ENCODE results near the gene OR10A6. TPM values are rescaled to one million over a fixed set of nuclear protein-coding genes. Genes with fewer than 3 reads are reported as not detected.

The OR10A6 gene
- total RNA-seq, 3 donors from 2014 or later (not counting 1 experiment from before 2014, with no cell fraction given): not detected

- WGBS (ENCODE audit: insufficient coverage): 47% methylated on average over 3 of the region's 3 CpGs
- no peaks in the 10 kb centered on the region for H3K9me3 ChIP-seq (ENCODE audit: control insufficient read depth, insufficient read depth, low read length)
- no peak for TF ChIP-seq CTCF (IDR thresholded peaks at IDR 0.05)
- H3K4me3 ChIP-seq (ENCODE audit: low read length): no peak overlapping the region
- DNase-seq (no peak), ATAC-seq (no peak)
- H3K27ac Mint-ChIP-seq: no peak overlapping the region
- H3K36me3 Mint-ChIP-seq: no peaks in the 10 kb centered on the region
- H3K27me3 Mint-ChIP-seq (ENCODE audit: low read depth in 2 of 2): peaks cover 2 to 35% of the 10 kb centered on the region in 2 donors
- no peaks in the 10 kb centered on the region for H3K27me3 ChIP-seq (ENCODE audit: control insufficient read depth, insufficient read depth, low read length)
- intact Hi-C loops (cut with micrococcal nuclease): no loop called here
- no peaks in the 10 kb centered on the region for H3K9me3 Mint-ChIP-seq
- no peaks in the 10 kb centered on the region for H3K36me3 ChIP-seq (ENCODE audit: control insufficient read depth, insufficient read depth, low read length)
- H3K4me1 ChIP-seq (ENCODE audit: control insufficient read depth, insufficient read depth, low read length): no peaks in the 10 kb centered on the region
- no peaks in the 10 kb centered on the region for H3K4me1 Mint-ChIP-seq
- H3K4me3 Mint-ChIP-seq: no peak overlapping the region
- H3K27ac ChIP-seq (ENCODE audit: low read length): no peak overlapping the region
Observed at GRCh38 chr11:7905961-7906429, 25.1 kb downstream of the OR10A6 start.

GRCh38 chr11:7905549-7905948 is 25.5 kb downstream of the OR10A6 start:
- H3K27me3 Mint-ChIP-seq (ENCODE audit: low read depth in 2 of 2): peaks cover 2 to 35% of the 10 kb centered on the region in 2 donors
- no peak overlapping the region for H3K4me3 Mint-ChIP-seq
- H3K36me3 Mint-ChIP-seq: no peaks in the 10 kb centered on the region

GRCh38 chr11:7904917-7905316 is 26.2 kb downstream of the OR10A6 start:
- no peaks in the 10 kb centered on the region for H3K4me1 Mint-ChIP-seq
- DNase-seq: no peak
- TF ChIP-seq CTCF (IDR thresholded peaks at IDR 0.05): no peak
- Histone ChIP-seq H3K27me3 (ENCODE audit: control insufficient read depth, insufficient read depth, low read length) (no peaks in the 10 kb centered on the region), H3K4me1 (ENCODE audit: control insufficient read depth, insufficient read depth, low read length) (no peaks in the 10 kb centered on the region), H3K9me3 (ENCODE audit: control insufficient read depth, insufficient read depth, low read length) (no peaks in the 10 kb centered on the region), H3K4me3 (ENCODE audit: low read length) (no peak overlapping the region), H3K36me3 (ENCODE audit: control insufficient read depth, insufficient read depth, low read length) (no peaks in the 10 kb centered on the region), H3K27ac (ENCODE audit: low read length) (no peak overlapping the region)
- H3K36me3 Mint-ChIP-seq: no peaks in the 10 kb centered on the region
- 92% methylated on average over 3 of the region's 3 CpGs for WGBS (ENCODE audit: insufficient coverage)
- no peak overlapping the region for H3K4me3 Mint-ChIP-seq
- H3K9me3 Mint-ChIP-seq: no peaks in the 10 kb centered on the region
- no peak for ATAC-seq
- intact Hi-C loops (cut with micrococcal nuclease): no loop called here
- H3K27me3 Mint-ChIP-seq (ENCODE audit: low read depth in 2 of 2): peaks cover 2 to 35% of the 10 kb centered on the region in 2 donors
- H3K27ac Mint-ChIP-seq: no peak overlapping the region

More at GRCh38 chr11:7905549-7905948, 25.5 kb downstream of the OR10A6 start:
- 74% methylated on average over 9 of the region's 9 CpGs for WGBS (ENCODE audit: insufficient coverage)
- Histone ChIP-seq H3K27me3 (ENCODE audit: control insufficient read depth, insufficient read depth, low read length) (no peaks in the 10 kb centered on the region), H3K27ac (ENCODE audit: low read length) (no peak overlapping the region), H3K9me3 (ENCODE audit: control insufficient read depth, insufficient read depth, low read length) (no peaks in the 10 kb centered on the region), H3K4me3 (ENCODE audit: low read length) (no peak overlapping the region), H3K36me3 (ENCODE audit: control insufficient read depth, insufficient read depth, low read length) (no peaks in the 10 kb centered on the region), H3K4me1 (ENCODE audit: control insufficient read depth, insufficient read depth, low read length) (no peaks in the 10 kb centered on the region)
- H3K27ac Mint-ChIP-seq: no peak overlapping the region
- intact Hi-C loops (cut with micrococcal nuclease): no loop called here
- ATAC-seq (no peak), DNase-seq (no peak)
- no peaks in the 10 kb centered on the region for H3K9me3 Mint-ChIP-seq
- no peaks in the 10 kb centered on the region for H3K4me1 Mint-ChIP-seq
- no peak for TF ChIP-seq CTCF (IDR thresholded peaks at IDR 0.05)

- DNase-seq (no peak), ATAC-seq (no peak)
- Histone ChIP-seq H3K4me1 (ENCODE audit: control insufficient read depth, insufficient read depth, low read length) (no peaks in the 10 kb centered on the region), H3K27me3 (ENCODE audit: control insufficient read depth, insufficient read depth, low read length) (no peaks in the 10 kb centered on the region), H3K9me3 (ENCODE audit: control insufficient read depth, insufficient read depth, low read length) (no peaks in the 10 kb centered on the region), H3K27ac (ENCODE audit: low read length) (no peak overlapping the region), H3K4me3 (ENCODE audit: low read length) (no peak overlapping the region), H3K36me3 (ENCODE audit: control insufficient read depth, insufficient read depth, low read length) (no peaks in the 10 kb centered on the region)
- Mint-ChIP-seq H3K27me3 (ENCODE audit: low read depth in 2 of 2) (peaks cover 5 to 34% of the 10 kb centered on the region in 2 donors), H3K9me3 (no peaks in the 10 kb centered on the region), H3K27ac (no peak overlapping the region), H3K4me3 (no peak overlapping the region), H3K36me3 (no peaks in the 10 kb centered on the region), H3K4me1 (no peaks in the 10 kb centered on the region)
- WGBS (ENCODE audit: insufficient coverage): 54% methylated on average over 2 of the region's 2 CpGs
- TF ChIP-seq CTCF (IDR thresholded peaks at IDR 0.05): no peak
- intact Hi-C loops (cut with micrococcal nuclease): no loop called here
Observed at GRCh38 chr11:7903940-7904339, 27.1 kb downstream of the OR10A6 start.

Measured in natural killer cell (primary cell).